ENCODE results near the gene ATP5F1A.
A peak's percentile ranks its signal among the peaks of the same experiment; 100 is the strongest.
"Not testable (repeated sequence)": the region's sequence is repeated elsewhere in the genome, so short reads cannot be mapped to it uniquely, and the experiment has no call there.

ATP5F1A gene
- long read RNA-seq, donor 1, full-length matches to known transcripts = 311 of 622 reads
- long read RNA-seq, donor 1, partial matches to known transcripts = 311 of 622 reads
- long read RNA-seq, donor 1, other reads (novel, unspliced or antisense) = 0 of 622 reads
- long read RNA-seq, donor 2, full-length matches to known transcripts = 158 of 396 reads
- long read RNA-seq, donor 2, partial matches to known transcripts = 222 of 396 reads
- long read RNA-seq, donor 2, other reads (novel, unspliced or antisense) = 16 of 396 reads
- long read RNA-seq, donor 3, full-length matches to known transcripts = 100 of 281 reads
- long read RNA-seq, donor 3, partial matches to known transcripts = 181 of 281 reads
- long read RNA-seq, donor 3, other reads (novel, unspliced or antisense) = 0 of 281 reads
- long read RNA-seq, donor 4, full-length matches to known transcripts = 214 of 514 reads
- long read RNA-seq, donor 4, partial matches to known transcripts = 288 of 514 reads
- long read RNA-seq, donor 4, other reads (novel, unspliced or antisense) = 12 of 514 reads
- long read RNA-seq, donor 5, full-length matches to known transcripts = 267 of 645 reads
- long read RNA-seq, donor 5, partial matches to known transcripts = 348 of 645 reads
- long read RNA-seq, donor 5, other reads (novel, unspliced or antisense) = 30 of 645 reads
- long read RNA-seq, donor 6, full-length matches to known transcripts = 213 of 511 reads
- long read RNA-seq, donor 6, partial matches to known transcripts = 292 of 511 reads
- long read RNA-seq, donor 6, other reads (novel, unspliced or antisense) = 6 of 511 reads
- long read RNA-seq, donor 7 = 0 reads
- long read RNA-seq, donor 8, full-length matches to known transcripts = 240 of 582 reads
- long read RNA-seq, donor 8, partial matches to known transcripts = 342 of 582 reads
- long read RNA-seq, donor 8, other reads (novel, unspliced or antisense) = 0 of 582 reads

DNA sequence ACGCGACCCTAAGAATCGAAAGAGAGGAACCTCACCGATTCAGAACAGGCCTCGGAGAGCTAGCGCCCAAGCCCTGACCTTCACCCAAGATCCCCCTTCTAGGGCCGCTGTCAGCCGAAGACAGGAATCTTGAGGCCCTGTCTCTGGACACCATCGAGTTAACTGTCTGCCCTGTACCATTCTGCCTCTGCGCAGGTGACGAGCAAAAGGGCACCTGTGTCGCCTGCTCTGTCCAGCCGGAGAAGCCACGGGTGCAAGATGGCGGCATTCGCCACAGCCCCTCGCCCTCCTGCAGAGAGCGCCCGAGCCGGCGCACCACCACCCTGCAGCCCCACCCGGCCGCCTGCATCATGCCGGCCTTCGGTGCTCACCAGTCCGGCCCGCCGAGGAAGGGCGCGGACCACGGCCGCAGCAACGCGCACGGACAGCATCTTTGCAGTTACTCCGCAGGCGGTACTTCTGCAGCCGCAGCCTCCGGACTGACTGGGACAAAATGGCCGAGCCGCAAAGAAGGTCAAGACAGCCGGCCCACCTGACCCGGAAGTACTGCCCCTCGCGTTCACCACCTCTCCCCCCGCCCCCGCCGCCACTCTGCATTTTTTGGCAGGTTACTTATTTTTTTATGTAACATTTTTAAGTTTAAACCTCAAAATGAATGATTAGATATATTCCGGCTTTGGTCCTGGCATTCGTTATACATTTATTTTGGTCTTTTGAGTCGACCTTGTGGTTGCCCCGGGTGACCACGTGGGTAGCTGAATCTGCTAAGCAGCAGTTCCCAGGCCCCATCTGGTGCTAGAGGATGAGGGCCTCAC lies at the start of gene ATP5F1A:
Gene ATP5F1A (minus strand): TSS at position 496 of the 815 bp plus-strand sequence. CDS start 65 bp downstream, at position 431.
- DNase-seq = peak; percentile 98

DNA sequence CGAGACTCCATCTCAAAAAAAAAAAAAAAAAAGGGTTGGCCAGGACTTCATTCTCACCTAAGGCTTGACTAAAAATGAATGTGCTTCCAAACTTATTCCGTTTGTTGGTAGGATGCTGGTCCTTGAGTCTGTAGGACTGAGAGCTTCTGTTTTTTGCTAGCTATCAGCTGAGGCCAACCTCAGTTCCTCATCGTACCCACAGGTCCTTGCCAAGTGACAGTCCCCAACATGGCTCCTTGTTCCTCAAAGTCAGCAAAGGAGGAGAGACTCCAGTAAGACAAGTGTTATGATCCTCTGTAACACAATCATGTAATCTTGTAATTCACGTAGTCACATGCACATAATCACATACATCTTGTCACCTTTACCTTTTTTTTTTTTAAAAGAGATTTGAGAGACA lies 43.1 kb upstream of the ATP5F1A start:
- DNase-seq = no peak

DNA sequence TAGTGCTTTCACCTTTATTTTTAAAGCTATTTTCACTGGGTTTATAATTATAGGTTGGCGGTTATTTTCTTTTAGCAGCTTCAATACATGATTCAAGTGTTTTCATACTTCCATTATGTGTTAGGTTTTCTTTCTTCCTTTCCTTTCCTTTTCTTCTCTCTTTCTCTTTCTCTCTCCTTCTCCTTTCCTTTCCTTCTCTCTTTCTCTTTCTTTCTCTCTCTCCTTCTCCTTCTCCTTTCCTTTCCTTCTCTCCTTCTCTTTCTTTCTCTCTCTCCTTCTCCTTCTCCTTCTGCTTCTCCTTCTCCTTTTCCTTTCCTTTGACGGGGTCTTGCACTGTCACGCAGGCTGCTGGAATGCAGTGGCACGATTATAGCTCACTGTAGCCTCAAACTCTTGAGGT lies 42.1 kb upstream of the ATP5F1A start:
- DNase-seq = no peak

DNA sequence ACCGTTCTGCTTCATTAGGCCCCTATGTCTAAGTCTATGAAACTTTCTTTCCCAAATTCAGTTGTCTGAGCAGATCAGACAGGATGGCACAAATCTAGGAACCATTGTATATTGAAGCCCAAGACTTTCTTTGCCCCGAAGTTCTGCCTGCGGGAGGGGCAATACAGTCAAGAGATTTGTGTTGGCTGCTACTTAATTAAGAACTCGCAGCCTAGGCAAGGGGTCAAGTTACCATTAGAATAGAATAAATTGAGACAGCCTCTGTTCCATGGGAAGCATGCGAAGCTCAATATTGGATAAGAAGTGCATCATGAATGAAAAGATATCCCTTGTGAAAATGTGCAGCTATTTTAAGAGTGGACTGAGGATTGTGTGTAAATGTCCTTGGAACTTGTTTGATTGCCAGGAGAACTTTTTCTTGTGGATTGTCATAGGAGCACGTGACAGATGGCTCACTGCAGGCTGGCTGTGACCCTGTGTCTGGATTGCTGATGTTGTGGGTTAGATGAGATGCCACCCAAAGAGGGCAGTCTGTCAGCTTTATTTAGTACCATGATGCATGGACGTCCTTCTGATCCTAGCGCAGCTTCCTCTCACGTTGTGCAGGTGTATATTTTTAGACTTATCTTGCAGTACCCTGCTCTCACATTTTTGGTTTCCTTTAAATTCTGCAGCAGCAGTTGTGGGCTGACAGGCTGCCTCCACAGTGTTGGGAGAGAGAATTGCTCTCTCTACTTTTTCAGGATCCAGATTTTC lies 37.0 kb upstream of the ATP5F1A start:
- DNase-seq = no peak

DNA sequence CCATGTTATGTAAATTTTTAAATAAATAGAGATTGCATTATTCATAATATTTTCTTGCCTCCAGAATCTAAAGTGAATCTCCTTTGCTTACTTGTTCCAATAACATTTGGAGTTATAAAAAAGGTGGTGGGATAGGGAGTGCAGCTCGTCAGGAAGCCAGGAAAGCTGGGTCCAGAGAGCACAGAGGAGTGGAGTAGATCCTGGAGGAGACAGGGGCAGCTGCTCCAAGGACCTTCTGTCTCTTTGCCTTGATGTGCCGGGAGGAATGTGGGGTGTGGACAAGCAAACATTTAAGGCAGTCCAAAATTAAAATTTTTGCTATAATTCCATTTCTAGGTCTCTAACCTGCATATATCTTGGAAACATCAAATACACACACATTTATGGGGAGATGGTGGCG lies 35.4 kb upstream of the ATP5F1A start:
- no peak for DNase-seq

DNA sequence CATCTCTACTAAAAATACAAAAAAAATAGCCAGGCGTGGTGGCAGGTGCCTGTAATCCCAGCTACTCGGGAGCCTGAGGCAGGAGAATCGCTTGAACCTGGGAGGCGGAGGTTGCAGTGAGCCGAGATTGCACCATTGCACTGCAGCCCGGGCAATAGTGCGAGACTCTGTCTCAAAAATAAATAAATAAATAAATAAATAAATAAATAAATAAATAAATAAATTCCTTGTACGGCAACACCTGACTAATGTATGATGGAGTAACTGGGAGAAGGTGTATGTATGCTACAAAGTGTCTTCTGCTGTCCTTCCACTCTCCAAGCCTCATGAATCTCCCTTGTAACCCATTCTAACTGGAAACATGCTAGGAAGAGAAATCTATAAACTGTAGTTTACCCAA lies 32.5 kb upstream of the ATP5F1A start:
- not testable (repeated sequence) for DNase-seq

DNA sequence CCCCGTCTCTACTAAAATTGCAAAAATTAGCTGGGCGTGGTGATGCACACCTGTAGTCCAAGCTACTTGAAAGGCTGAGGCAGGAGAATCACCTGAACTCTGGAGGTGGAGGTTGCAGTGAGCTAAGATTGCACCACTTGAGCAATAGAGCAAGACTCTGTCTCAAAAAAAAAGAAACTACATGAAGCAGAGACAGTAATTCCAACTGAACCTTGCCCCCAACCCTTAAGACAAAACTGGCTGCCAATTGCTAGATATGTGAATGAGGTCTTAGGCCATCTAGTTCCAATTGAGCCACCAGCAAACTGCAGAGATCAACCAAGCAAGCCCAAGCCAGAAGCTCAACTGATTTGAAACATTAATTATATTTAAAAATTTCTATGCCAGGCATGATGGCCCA lies 32.0 kb upstream of the ATP5F1A start:
- DNase-seq = no peak

DNA sequence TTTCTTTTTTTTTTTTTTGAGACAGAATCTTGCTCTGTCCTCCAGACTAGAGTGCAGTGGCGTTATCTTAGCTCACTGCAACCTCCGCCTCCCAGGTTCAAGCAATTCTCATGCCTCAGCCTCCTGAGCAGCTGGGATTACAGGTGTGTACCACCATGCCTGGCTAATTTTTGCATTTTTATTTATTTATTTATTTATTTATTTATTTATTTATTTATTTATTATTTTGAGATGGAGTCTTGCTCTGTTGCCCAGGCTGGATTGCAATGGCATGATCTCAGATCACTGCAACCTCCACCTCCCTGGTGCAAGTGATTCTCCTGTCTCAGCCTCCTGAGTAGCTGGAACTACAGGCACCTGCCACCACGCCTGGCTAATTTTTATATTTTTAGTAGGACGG lies 28.5 kb upstream of the ATP5F1A start:
- DNase-seq = not testable (repeated sequence)

DNA sequence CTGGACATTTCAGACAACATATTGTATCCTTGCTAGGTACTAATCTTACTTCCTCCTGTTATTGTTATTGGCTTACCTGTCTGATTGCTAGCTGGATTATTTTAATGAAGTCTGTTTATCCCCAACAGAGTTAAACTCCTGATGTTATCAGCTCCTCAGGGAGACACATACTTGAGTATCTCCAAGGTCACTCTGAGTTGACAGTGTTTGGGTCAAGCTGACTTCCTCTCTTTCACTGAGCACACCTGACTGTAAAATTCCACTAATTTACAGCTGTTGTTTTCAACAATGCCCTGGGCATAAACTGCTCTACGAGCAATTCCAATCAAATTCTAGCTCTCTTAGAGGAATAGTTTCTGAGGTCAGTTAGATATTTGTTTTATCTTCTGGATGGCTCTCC lies 15.7 kb upstream of the ATP5F1A start:
- no peak for DNase-seq

DNA sequence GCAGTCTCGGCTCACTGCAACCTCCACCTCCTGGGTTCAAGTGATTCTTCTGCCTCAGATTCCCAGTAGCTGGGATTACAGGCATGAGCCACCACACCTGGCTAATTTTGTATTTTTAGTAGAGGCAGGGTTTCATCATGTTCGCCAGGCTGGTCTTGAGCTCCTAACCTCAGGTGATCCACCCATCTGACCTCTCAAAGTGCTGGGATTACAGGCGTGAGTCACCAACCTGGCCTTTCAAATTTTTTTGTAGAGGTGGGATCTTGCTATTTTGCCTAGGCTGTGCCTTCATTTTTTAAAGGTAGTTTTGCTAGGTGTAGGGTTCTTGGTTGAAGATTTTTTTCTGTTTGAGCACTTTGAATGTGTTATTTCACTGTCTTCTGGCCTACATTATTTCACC lies 12.3 kb upstream of the ATP5F1A start:
- DNase-seq = no peak

DNA sequence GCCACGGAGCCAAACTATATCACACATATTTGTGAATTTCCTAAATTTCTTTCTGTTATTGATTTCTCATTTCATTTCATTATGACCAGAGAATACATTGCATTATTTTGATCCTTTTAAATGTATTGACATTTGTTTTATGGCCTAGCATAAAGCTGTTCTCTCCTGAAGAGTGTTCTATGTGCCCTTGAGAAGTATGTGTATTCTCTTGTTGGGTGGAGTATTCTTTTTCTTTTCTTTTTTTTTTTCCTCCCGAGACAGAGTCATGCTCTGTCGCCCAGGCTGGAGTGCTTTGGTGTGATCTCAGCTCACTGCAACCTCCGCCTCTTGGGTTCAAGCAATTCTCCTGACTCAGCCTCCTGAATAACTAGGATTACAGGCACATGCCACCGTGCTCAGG lies 11.3 kb upstream of the ATP5F1A start:
- no peak for DNase-seq

DNA sequence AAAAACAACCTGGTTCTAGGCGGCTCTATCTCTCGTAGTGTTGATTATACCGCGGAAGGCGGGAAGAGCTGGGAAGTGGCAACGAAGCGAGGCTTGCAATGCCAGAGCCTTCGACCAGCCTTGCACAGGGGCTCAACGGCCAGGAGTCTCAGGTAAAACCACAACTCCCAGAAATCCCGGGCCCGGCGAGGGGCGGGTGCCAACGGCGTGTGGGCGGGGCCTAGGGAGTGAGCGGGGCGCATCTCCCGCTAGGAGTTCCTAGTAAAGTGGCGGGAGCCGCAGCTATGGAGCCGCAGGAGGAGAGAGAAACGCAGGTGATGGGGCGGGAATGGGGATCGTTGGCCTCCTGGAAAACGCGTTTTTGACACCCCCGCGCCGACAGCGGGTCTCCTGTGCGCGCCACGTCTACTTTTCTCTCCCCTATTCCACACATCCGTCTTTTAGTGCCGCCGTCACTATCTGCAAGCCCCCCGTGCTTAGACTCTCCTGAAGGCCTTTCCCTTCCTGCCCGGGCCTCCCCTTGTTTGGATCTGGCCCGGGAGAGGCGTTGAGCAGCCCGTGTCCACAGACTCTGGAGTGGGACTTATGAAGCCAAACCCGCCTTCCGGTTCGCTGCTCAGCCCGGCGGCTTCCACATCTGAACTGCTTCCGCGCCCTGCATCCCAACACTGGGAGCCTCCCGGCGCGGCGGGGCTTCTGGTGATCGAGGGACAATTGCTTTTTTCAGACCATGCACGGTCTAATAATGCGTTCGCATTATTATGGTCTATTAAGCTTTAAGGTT lies 6.2 kb upstream of the ATP5F1A start, which contains the start of gene HAUS1:
Gene HAUS1 (plus strand): TSS at position 258 of the 784 bp plus-strand sequence. CDS start 27 bp downstream, at position 285.
- DNase-seq = peak; percentile 91

DNA sequence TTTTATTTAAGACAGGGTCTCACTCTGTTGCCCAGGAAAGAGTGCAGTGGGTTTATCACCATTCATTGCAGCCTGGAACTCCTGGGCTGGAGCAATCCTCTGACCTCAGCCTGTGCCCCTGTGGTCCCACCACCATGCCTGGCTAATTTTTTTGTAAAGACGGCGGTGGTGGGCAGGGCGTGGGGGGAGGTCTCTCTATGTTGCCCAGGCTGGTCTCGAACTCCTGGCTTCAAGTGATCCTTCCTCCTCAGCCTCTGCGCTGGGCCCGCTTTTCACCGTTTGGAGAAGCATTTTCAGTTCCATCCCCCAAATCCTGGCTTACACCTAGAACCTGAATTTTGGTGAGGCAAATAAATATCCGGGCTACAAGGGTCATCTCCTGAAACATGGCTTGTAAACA lies 1.4 kb upstream of the ATP5F1A start:
- no peak for DNase-seq

DNA sequence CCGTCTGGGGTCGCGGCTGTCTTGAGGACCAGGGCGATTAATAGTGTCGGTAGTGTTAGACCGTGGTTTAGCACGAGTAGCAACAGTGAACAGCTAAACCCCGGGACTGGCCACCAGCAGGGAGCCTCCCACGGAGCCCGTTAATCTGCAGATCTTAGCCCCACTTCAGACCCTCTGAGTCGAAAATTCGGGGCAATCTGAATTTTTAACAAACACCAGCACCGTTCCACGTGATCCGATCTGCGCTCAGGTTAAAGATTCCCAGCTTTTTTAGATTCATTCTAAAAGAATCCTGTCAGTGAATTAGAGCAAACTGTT lies 479 bp upstream of the ATP5F1A start:
- no peak for DNase-seq

DNA sequence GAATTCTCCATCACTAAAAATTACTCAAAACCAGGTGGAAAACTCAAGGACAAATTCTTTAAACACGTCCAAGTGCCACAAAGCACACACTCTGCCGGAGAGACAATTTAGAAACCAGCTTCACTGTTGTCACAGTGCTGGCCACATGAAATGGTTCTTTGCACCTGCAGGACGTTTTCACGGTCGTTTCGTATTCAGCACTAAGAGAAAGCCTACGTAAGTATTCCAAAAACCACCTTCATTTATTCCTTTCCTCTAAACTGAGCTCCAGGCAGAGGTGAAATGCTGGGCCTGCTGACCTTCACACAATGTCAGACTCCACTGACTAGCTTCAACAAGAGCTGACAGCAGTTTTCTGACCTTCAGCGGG lies 680 bp downstream of the ATP5F1A start:
- no peak for DNase-seq

DNA sequence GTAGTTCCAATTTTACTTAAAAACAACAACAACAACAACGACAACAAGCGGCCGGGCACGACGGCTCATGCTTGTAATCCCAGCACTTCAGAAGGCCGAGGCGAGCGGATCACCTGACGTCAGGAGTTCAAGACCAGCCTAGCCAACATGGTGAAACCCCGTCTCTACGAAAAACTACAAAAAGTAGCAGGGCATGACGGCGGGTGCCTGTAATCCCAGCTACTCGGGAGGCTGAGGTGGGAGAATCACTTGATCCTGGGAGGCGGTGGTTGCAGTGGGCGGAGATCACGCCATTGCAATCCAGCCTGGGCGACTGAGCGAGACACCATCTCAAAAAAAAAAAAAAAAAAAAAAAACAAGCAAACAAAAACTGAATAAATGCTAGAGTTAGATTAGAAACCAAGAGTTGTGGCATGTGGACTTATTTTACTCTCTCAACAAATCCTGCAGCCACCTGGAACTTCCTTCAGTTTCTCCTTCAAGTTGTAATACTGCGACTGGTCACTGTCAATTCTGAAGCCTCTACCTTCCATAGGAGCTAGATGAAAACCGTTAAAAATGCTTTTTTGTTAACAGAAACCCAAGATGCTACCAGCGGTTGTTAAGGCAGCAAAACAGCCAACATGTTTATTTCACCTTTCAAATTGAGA lies 1.3 kb downstream of the ATP5F1A start:
- no peak for DNase-seq

DNA sequence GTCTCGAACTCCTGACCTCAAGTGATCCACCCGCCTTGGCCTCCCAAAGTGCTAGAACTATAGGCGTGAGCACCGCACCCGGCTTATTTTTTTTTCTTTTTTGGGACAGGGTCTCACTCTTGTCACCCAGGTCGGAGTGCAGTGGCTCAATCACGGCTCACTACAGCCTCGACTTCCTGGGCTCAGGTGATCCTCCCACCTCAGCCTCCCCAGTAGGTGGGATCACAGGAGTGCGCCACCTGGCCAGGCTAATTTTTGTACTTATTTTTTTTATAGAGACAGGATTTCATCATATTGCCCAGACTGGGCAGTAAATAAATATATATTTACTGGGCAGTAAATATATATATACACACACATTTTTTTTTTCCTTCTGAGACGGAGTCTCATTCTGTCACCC lies 2.6 kb downstream of the ATP5F1A start:
- no peak for DNase-seq

DNA sequence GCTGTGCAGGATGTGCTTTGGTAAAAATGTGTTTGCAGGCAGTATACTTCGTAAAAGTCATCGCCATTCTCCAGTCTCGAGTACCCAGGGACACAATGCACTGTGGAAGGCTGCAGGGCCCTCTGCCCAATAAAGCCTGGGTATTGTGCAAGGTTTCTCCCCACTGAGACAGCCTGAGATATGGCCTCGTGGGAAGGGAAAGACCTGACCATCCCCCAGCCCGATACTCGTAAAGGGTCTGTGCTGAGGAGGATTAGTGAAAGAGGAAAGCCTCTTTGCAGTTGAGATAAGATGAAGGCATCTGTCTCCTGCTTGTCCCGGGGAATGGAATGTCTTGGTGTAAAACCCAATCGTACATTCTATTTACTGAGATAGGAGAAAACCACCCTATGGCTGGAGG lies 9.6 kb downstream of the ATP5F1A start:
- not testable (repeated sequence) for DNase-seq

DNA sequence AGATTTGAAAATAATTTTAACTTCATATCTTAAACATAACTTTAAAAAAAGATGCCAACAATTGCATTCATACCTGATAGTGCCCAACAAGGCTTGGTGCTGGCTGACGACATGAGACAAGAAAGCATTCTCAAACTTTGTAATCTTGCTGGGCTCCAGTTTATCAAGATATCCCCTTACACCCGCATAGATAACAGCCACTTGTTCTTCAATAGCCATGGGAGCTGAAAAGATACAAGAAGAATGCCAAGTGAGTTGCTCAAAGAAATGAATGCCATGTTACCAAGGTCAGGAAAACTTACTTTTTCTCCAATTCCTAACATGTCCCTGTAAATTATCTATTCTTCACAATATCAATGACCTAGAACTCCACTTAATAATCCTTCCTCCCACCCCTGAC lies 13.7 kb downstream of the ATP5F1A start:
- no peak for DNase-seq

DNA sequence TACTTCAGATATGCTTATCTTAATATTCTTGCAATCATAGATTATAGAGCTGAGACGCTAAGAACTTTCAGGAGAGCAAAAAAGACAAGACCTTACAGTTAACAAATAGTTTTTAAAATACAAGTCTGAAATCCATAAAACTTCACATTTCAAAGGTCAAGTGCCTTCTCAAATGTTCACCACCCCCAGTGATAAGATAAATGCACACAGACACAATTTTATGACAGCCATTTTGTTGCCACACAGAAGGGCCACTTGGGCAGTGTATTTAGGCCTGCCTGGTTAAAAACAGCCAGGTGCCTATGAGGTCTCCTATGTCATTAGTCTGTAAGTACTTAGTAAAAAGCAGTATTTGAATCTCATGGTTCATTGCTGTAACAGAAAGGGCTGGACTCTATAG lies 17.9 kb downstream of the ATP5F1A start:
- DNase-seq = no peak
